DMS153 treated with DMSO at 0.1 percent for 48 hours (cell line): ENCODE data around the gene DOCK9.
"Not testable (repeated sequence)": the region's sequence is repeated elsewhere in the genome, so short reads cannot be mapped to it uniquely, and the experiment has no call there.

Experiments
- DNase-seq: peaks from one replicate; lab custom pipeline; 2025; ENCODE audit not compliant: unreplicated experiment; lab: John Stamatoyannopoulos, UW

Gene DOCK9

DNA sequence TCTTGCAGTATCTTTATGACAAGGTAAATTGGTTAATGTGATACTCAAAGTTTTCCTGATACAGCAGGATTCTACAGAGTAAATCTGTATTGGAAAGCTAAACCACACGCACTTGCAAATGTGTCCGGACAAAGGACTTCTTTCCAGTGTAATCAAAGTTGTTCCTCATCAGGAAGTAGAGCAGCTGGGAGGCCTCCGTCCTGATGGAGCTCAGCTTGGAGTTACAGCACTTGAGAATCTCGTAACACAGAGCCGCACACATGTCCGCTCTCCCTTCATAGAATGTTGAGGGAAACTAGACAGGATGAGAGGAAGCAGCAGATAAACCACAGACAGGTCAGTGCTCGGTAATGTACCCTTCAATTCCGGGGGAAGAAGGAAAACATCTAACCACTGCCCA is 146.6 kb downstream of the DOCK9 start:
- no peak for DNase-seq

GRCh38 chr13:98829541-98829940 is 148.3 kb downstream of the DOCK9 start:
- DNase-seq, result no peak

DNA sequence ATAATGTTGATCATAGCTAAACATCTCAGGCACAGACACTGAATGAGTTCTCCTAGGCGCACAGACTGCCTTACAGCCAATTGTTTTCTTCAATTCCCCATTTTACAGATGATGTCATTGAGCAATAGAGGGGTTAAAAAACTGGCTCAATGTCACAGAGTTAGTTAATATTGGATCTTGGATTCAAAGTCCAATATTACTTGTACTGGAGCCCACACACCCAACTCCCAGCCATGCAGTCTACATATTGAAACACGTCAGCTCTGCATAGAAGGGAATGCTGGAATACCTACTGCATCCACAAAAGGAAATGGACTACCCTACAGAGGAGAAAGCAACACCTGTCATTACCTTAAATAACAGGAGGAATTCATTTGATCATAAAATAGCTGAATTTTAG is 149.2 kb downstream of the DOCK9 start:
- DNase-seq, result no peak

GRCh38 chr13:98827449-98827848 is 150.4 kb downstream of the DOCK9 start:
- DNase-seq, result no peak

DNA sequence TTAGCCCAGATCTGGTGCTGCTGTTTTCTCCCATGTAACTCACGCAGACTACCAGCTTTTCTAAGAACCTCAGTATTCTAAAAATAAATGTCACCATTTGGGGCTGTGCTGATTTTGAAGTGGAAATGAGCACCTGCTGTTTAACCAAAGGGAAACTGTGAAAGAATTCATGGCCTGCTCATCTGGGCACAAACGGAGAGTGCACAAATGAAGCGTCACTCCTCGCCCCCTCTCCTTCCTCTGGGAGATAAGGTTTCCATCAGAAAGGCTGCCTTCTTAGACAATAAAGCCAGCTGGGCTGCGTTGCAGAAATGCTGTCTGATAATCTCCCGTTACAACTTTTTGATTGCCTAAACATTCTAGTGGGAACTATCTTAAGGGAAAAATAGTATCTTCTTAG is 151.7 kb downstream of the DOCK9 start:
- DNase-seq, result no peak

- no peak for DNase-seq
Measured at GRCh38 chr13:98825659-98826058, 152.2 kb downstream of the DOCK9 start.

- no peak for DNase-seq
Measured at GRCh38 chr13:98824376-98825160, 153.3 kb downstream of the DOCK9 start.

GRCh38 chr13:98823442-98823841 is 154.4 kb downstream of the DOCK9 start:
- no peak for DNase-seq

DNA sequence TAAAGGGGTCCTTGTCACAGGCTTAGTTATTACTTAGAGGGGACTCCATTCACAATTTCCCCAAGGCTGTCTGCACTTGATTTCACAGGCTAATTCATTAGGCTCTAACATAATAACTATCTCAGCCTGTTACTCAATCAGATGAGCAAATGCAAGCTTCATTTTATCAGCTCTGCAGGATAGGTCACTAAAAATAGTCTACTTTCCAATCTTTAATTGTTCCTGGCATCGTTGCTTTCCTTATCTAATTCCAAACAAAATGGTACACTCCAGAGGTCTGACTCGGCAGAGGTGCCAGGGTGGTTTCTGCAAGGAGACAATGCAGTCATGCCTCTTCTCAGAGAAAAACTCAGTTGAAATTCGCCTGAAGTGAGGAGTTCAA is 155.6 kb downstream of the DOCK9 start:
- no peak for DNase-seq

GRCh38 chr13:98821372-98822224 is 156.3 kb downstream of the DOCK9 start:
- no peak for DNase-seq

DNA sequence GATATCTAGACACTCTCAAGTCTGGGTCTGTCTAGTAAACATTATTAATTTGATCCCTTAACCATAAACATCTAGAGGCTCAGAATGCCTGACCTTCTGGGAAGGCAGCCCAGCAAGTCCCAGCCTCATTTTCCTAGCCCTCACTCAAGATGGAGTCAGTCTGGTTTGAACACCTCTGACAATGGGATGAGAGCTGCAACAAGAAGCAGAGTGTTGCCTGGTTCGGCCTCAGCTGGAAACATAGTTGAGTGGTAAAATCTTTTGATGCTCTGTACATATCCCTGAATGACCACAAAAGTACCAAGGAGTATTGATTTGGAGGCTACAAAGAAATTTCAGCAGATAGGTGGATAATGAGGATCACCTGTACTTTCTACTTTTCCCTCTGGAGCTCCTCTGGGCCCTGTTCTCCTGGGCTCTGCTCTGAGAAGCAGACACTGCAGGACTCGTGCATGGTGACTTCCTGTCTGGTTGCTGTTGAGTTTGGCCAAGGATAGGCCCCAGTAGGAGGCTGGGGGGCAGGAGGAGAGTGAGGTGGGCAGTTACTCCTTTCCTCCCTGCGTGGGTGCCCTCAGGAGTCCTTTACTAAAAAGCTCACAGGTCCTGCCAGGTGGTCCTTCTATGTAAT is 157.0 kb downstream of the DOCK9 start:
- DNase-seq, result no peak

DNA sequence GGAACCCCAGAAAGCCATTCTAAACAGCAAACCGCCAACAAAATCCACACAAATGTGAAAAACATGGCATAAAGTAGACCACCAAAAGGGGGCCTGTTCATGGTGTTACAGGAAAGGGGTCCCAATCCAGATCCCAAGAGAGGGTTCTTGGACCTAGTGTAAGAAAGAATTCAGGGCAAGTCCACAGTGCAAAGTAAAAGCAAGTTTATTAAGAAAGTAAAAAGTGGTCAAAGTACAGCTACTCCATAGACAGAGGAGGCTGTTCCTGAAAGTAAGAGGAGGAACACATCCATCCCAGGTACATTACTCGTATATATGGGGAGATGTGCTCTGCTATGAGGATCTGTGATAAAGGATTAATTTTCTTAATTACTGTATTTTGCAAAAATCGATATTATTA is 157.6 kb downstream of the DOCK9 start:
- no peak for DNase-seq

DNA sequence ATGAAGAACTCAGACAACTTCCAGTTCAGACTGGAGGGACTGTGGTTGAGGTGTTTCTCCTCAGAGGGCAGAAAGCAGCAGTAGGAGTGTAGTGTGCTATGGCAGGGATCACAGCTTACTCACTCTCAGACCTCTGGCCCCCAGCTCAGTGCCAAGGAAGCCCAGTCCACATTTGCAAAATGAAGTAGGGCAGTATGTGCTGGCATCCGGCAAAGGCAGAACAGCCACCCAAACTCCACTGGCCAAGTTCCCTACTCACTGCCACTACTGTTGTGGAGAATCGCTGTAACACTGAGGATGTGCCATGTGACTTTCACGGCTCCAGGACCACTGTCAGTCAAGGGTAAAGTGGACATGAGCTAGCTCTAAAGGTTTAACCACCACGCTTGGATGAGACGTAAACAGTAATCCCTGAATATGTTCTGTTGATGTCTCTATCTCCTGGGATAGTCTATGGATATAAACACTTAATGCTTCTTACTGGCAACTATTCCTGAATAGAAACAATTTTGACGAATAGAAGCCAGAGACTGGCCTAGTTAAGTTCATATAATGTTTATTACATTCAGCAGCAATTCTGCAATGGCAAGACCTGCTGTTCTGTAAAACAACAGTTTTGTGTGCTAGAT is 158.4 kb downstream of the DOCK9 start:
- no peak for DNase-seq

DNA sequence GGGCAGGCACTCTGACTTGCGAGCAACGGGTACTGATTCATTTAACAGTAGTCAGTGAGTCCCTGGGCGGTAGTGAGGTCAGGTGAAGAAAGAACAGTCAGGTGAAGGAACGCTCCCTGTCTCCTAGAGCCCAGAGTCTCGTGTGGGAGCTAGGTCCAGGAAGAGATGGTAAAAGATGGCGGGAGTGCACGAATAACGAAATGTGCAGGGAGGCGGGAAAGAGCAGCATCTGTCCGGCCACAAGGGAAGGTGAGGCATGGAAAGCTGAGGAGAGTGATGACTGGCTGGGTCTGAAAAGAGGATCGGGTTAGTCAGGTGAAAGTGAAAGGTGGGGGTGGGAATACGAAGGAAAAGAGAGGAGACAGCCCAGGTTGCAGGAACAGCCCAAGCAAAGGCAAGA is 161.5 kb downstream of the DOCK9 start:
- DNase-seq, result no peak

DNA sequence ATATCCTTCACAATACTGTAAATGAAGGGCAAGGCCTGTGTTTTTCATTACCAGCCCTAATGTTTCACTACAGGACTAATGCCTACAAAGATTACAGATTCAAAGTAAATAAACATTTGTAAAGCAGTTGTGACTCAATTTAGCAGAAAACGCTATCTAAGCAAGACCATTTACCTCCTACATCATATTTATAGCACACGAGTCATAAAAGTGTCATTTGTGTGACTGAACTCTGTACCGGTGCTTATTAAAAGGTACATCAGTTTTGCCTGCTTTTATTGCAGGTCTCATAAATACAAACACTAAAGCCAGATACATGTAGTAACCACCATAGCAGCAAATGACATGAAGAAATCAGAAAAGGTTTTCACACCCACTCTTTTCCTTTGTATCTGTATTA is 163.9 kb downstream of the DOCK9 start:
- DNase-seq, result no peak

DNA sequence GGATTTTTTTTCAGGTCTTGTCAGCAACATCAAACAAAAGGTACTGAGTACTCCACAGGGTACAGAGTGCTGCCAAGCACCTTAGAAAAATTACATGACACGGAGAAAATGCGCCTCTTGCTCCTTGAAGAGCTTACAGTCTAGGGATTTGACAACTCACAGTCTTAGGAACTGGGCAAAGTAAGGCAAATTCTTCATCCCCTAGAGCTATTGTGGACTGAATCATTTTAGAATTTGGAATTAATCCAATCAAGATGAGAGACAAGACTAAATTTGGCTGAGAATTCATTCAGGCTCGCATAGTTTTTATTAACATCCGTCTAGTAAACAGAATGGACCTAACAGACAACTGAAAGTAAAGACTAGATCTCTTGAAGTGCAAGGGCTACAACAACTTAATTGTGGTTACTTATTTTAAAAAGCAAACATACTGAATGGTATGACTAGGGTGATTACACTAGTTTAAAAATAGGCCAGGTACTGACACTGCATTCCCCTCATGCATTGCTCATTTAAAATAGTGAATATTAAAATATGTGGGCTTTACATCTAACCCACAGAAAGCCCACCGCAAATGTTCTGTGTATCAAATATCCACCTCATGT is 165.6 kb downstream of the DOCK9 start:
- not testable (repeated sequence) for DNase-seq

DNA sequence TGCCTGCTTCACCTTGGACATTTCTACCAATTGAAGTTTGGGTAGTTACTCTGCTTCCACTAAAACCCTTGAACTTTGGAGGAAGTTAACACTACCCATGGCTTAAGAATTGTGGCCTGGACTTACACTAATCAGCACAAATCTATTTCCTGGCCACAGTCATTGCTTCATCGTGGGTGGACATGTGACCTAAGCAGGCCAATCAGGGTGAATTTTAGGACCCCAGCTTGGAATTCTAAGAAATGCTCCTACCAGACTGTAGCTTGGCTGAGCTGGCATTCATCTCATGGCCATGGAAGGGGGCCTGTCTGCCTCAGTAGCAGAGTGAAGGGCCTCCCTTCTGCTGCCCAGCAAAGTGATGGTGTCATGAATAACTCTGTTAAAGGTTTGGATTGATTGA is 167.1 kb downstream of the DOCK9 start:
- DNase-seq, result no peak

- DNase-seq, result no peak
Measured at GRCh38 chr13:98809345-98809777, 168.5 kb downstream of the DOCK9 start.

GRCh38 chr13:98807774-98808173 is 170.1 kb downstream of the DOCK9 start:
- no peak for DNase-seq

GRCh38 chr13:98804336-98804855 is 173.5 kb downstream of the DOCK9 start:
- no peak for DNase-seq

DNA sequence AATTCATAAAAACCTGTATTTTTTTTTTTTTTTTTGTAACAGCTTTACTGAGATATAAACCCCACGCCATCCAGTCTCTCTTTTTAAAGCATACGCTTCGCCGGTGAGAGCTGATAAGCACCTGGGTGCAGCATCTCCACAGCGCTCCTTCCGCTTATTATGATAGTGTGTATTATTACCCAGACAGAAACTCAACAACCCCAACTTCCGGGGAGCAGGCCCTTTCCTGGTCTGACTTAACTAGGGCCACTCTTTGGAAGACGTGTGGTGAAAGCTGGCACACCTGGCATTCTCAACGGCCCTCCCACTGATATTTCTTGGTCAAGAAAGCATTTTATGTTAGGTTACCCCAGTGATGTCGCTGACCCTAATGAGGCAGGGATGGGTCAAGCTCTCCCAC is 173.9 kb downstream of the DOCK9 start:
- no peak for DNase-seq
